HEK293 (cell line): ENCODE data around the gene UFC1.
A peak's percentile ranks its signal among the peaks of the same experiment; 100 is the strongest.

Experiments
- BCL11A ChIP-seq: fragments of 450-650 bp; formaldehyde crosslinking; IDR thresholded peaks from 2 replicates; pipeline ENCODE4 v1.5.1; 2016; ENCODE audit warnings: low read depth, missing biosample characterization, missing genetic modification characterization
- CTCF ChIP-seq: fragments of 450-650 bp; formaldehyde crosslinking; IDR thresholded peaks from 2 replicates; pipeline ENCODE4 v1.5.1; 2016; ENCODE audit warnings: missing biosample characterization, missing genetic modification characterization
- GLI4 ChIP-seq: fragments of 450-650 bp; formaldehyde crosslinking; IDR thresholded peaks from 2 replicates; pipeline ENCODE4 v1.5.1; 2016; ENCODE audit warnings: missing biosample characterization, missing genetic modification characterization
- GLIS2 ChIP-seq: fragments of 450-650 bp; formaldehyde crosslinking; IDR thresholded peaks from 2 replicates; pipeline ENCODE4 v1.5.1; 2016; ENCODE audit warnings: missing biosample characterization, missing genetic modification characterization
- KLF8 ChIP-seq: fragments of 450-650 bp; formaldehyde crosslinking; IDR thresholded peaks from 2 replicates; pipeline ENCODE4 v1.5.1; 2016; ENCODE audit warnings: missing biosample characterization, missing genetic modification characterization
- PRDM10 ChIP-seq: fragments of 450-650 bp; formaldehyde crosslinking; IDR thresholded peaks from 2 replicates; pipeline ENCODE4 v1.5.1; 2016; ENCODE audit warnings: missing biosample characterization, missing genetic modification characterization
- PRDM4 ChIP-seq: fragments of 450-650 bp; formaldehyde crosslinking; IDR thresholded peaks from 2 replicates; pipeline ENCODE4 v1.5.1; 2017; ENCODE audit warnings: missing biosample characterization, missing genetic modification characterization
- RBAK ChIP-seq: fragments of 450-650 bp; formaldehyde crosslinking; IDR thresholded peaks from 2 replicates; pipeline ENCODE4 v1.5.1; 2016; ENCODE audit warnings: missing biosample characterization, missing genetic modification characterization
- SCRT2 ChIP-seq: fragments of 450-650 bp; formaldehyde crosslinking; IDR thresholded peaks from 2 replicates; pipeline ENCODE4 v1.5.1; 2016; ENCODE audit warnings: missing biosample characterization, missing genetic modification characterization
- SP7 ChIP-seq: fragments of 450-650 bp; formaldehyde crosslinking; IDR thresholded peaks from 2 replicates; pipeline ENCODE4 v1.5.1; 2016; ENCODE audit warnings: missing biosample characterization, missing genetic modification characterization
- TRIM28 ChIP-seq: IDR thresholded peaks from 2 replicates; pipeline ENCODE4 v1.6.1; 2011; ENCODE audit warnings: low read length, control low read depth, borderline replicate concordance
- ZBTB17 ChIP-seq: fragments of 450-650 bp; formaldehyde crosslinking; IDR thresholded peaks from 2 replicates; pipeline ENCODE4 v1.5.1; 2016; ENCODE audit warnings: missing biosample characterization, missing genetic modification characterization
- ZBTB21 ChIP-seq: fragments of 450-650 bp; formaldehyde crosslinking; IDR thresholded peaks from 2 replicates; pipeline ENCODE4 v1.5.1; 2017; ENCODE audit warnings: missing biosample characterization, missing genetic modification characterization
- ZFHX2 ChIP-seq: fragments of 450-650 bp; formaldehyde crosslinking; conservative IDR thresholded peaks from 2 replicates; pipeline ENCODE4 v1.5.1; 2016; ENCODE audit warnings: missing biosample characterization, missing genetic modification characterization
- ZFP37 ChIP-seq: fragments of 450-650 bp; formaldehyde crosslinking; IDR thresholded peaks from 2 replicates; pipeline ENCODE4 v1.5.1; 2016; ENCODE audit warnings: missing biosample characterization, missing genetic modification characterization
- ZNF146 ChIP-seq: fragments of 450-650 bp; formaldehyde crosslinking; IDR thresholded peaks from 2 replicates; pipeline ENCODE4 v1.5.1; 2016; ENCODE audit warnings: missing biosample characterization, missing genetic modification characterization
- ZNF155 ChIP-seq: fragments of 450-650 bp; formaldehyde crosslinking; IDR thresholded peaks from 2 replicates; pipeline ENCODE4 v1.5.1; 2016; ENCODE audit warnings: missing biosample characterization, missing genetic modification characterization
- ZNF18 ChIP-seq: fragments of 450-650 bp; formaldehyde crosslinking; IDR thresholded peaks from 2 replicates; pipeline ENCODE4 v1.5.1; 2016; ENCODE audit warnings: missing biosample characterization, missing genetic modification characterization
- ZNF2 ChIP-seq: fragments of 450-650 bp; formaldehyde crosslinking; IDR thresholded peaks from 2 replicates; pipeline ENCODE4 v1.5.1; 2016; ENCODE audit warnings: missing biosample characterization, missing genetic modification characterization
- ZNF214 ChIP-seq: fragments of 450-650 bp; formaldehyde crosslinking; IDR thresholded peaks from 2 replicates; pipeline ENCODE4 v1.5.1; 2017; ENCODE audit warnings: missing biosample characterization, mild to moderate bottlenecking, missing genetic modification characterization, borderline replicate concordance
- ZNF449 ChIP-seq: fragments of 450-650 bp; formaldehyde crosslinking; IDR thresholded peaks from 2 replicates; pipeline ENCODE4 v1.5.1; 2017; ENCODE audit warnings: missing biosample characterization, mild to moderate bottlenecking, missing genetic modification characterization, moderate library complexity
- ZNF530 ChIP-seq: fragments of 450-650 bp; formaldehyde crosslinking; IDR thresholded peaks from 2 replicates; pipeline ENCODE4 v1.5.1; 2016; ENCODE audit warnings: low read depth, missing biosample characterization, missing genetic modification characterization
- ZNF600 ChIP-seq: fragments of 450-650 bp; formaldehyde crosslinking; IDR thresholded peaks from 2 replicates; pipeline ENCODE4 v1.5.1; 2016; ENCODE audit warnings: missing biosample characterization, missing genetic modification characterization
- ZNF626 ChIP-seq: fragments of 450-650 bp; sonication (Bioruptor Pico); formaldehyde crosslinking; IDR thresholded peaks from 2 replicates; pipeline ENCODE4 v1.5.1; 2018; ENCODE audit warnings: missing biosample characterization, missing genetic modification characterization, inconsistent platforms
- ZNF629 ChIP-seq: fragments of 450-650 bp; formaldehyde crosslinking; IDR thresholded peaks from 2 replicates; pipeline ENCODE4 v1.5.1; 2017; ENCODE audit warnings: missing biosample characterization, missing genetic modification characterization
- ZNF660 ChIP-seq: fragments of 450-650 bp; IDR thresholded peaks from 2 replicates; pipeline ENCODE4 v1.5.1; 2018; ENCODE audit warnings: missing biosample characterization, mild to moderate bottlenecking, missing genetic modification characterization
- ZNF776 ChIP-seq: fragments of 450-650 bp; formaldehyde crosslinking; IDR thresholded peaks from 2 replicates; pipeline ENCODE4 v1.5.0; 2017; ENCODE audit warnings: missing biosample characterization, missing genetic modification characterization, borderline replicate concordance
- ZNF792 ChIP-seq: fragments of 450-650 bp; formaldehyde crosslinking; IDR thresholded peaks from 2 replicates; pipeline ENCODE4 v1.5.1; 2016; ENCODE audit warnings: missing biosample characterization, missing genetic modification characterization
- ZSCAN30 ChIP-seq: fragments of 450-650 bp; IDR thresholded peaks from 2 replicates; pipeline ENCODE4 v1.5.1; 2018; ENCODE audit warnings: missing biosample characterization, mild to moderate bottlenecking, missing genetic modification characterization, moderate library complexity

UFC1 gene

GRCh38 chr1:161159087-161159912, 5.5 kb downstream of the UFC1 start, which contains the start of gene USP21 (continued):
- TF ChIP-seq PRDM10 (no peak), PRDM4 (tag by site-specific recombination) (no peak), TRIM28 (no peak), ZNF214 (tag by site-specific recombination) (no peak), ZNF660 (tag by site-specific recombination) (0 out of 2 replicates have a peak, but pooled peaks have one; percentile 49), GLIS2 (peak; percentile 88), SCRT2 (tag by site-specific recombination) (no peak), ZNF530 (tag by site-specific recombination) (no peak), ZNF776 (tag by site-specific recombination) (no peak), ZSCAN30 (tag by site-specific recombination) (0 out of 2 replicates have a peak, but pooled peaks have one; percentile 26), ZNF449 (tag by site-specific recombination) (peak; percentile 12; the same call in 1 of the 2 replicates), ZNF629 (tag by site-specific recombination) (peak; percentile 27; the same call in 1 of the 2 replicates), ZBTB21 (0 out of 2 replicates have a peak, but pooled peaks have one; percentile 19), ZNF146 (tag by site-specific recombination) (0 out of 2 replicates have a peak, but pooled peaks have one; percentile 34), RBAK (tag by site-specific recombination) (no peak), ZNF792 (tag by site-specific recombination) (0 out of 2 replicates have a peak, but pooled peaks have one; percentile 24), ZNF18 (tag by site-specific recombination) (no peak), SP7 (tag by site-specific recombination) (peak; percentile 41; the same call in 1 of the 2 replicates), KLF8 (tag by site-specific recombination) (peak; percentile 65; the same call in 1 of the 2 replicates), CTCF (tag by site-specific recombination) (peak; percentile 48; the same call in 1 of the 2 replicates), GLI4 (tag by site-specific recombination) (0 out of 2 replicates have a peak, but pooled peaks have one; percentile 61), BCL11A (tag by site-specific recombination) (no peak), ZNF2 (tag by site-specific recombination) (0 out of 2 replicates have a peak, but pooled peaks have one; percentile 67), ZNF155 (no peak), ZFHX2 (tag by site-specific recombination) (peak; percentile 25; the same call in 1 of the 2 replicates), ZBTB17 (tag by site-specific recombination) (peak; percentile 98), ZNF600 (peak; percentile 77), ZFP37 (peak; percentile 19; the same call in 1 of the 2 replicates), ZNF626 (no peak)
